GM18951 (cell line): ENCODE measurements around the gene PLCH2.

Source experiments
- POLR2A ChIP-seq: IDR thresholded peaks from 4 replicates; pipeline ENCODE4 v1.6.1; 2011; ENCODE audit warnings: mild to moderate bottlenecking; ENCODE audit not compliant: insufficient read length, insufficient read depth; ENCODE audit errors: extremely low read depth
- in situ Hi-C: fragments of 300-500 bp; cut with MboI; formaldehyde crosslinking; loops from one replicate; pipeline ENCODE4 v1.12.0; 2022; ENCODE audit warnings: low sequenced_read_pairs, mixed read lengths, inconsistent platforms; ENCODE audit not compliant: unreplicated experiment

PLCH2 gene

DNA sequence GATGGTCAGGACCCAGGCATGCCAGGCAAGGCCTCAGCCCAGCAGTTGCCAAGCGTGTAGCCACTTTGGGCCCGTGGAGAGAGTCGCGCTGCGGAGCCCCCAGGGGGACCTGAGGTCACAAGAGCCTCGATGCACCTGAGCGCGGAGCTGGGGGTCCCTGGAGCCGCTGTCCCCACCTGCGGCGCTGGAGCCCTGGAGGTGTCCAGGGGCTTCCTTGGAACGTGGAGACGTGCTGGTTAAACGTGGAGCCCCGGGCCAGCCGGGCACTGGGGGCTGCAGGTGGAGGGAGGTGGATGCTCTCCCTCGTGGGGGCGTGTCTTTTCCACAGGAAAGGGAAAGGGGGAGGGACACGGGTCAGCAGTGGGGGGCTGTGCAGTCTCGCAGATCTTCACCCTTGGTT is 3.1 kb downstream of the PLCH2 start:
- no peak for TF ChIP-seq POLR2A
- in situ Hi-C loops: no loop called here

DNA sequence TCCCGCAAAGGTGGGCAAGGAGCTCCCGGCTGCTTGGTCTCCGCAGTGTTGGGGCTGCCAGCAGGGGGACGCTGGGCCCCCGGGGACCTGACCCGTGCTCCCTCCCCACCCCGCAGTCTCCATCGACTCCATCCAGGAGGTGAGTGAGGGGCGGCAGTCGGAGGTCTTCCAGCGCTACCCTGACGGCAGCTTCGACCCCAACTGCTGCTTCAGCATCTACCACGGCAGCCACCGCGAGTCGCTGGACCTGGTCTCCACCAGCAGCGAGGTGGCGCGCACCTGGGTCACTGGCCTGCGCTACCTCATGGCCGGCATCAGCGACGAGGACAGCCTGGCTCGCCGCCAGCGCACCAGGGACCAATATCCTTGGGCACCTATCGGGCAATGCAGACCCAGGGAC is 3.5 kb downstream of the PLCH2 start:
- no peak for TF ChIP-seq POLR2A
- in situ Hi-C loops: no loop called here

DNA sequence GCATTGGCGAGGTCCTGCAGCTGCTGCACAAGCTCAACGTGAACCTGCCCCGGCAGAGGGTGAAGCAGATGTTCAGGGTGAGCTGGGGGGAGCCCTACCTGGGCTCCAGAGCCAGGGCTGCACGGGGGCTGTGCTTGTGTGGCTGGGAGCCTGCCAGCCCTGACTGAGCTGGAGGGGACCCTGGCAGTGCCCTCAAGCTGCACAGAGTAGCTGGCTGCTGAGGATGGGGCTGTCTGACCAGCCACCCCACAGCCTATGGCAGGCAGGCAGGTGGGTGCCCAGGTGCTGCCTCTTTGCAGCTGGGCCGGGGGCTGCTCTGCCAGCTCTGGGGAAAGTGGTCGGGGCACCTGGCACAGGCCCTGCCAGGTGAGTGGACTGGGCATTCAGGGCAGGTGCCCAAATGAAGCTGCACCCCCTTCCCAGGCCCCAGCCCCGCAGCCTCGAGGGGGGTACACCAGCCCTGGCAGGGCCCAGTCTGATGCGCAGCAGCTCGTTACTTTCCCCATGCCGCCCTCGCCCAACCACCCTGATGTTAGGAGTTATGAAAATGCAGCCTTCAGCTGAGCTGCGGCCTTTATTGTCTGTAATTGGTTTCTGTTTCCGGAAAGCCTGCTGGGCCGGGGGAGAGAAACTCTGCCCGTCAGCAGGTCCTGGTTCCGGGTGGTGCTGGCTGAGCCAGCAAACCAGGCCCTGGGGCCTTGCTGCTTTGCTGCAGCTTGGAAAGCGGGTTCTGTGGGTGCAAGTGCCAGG is 4.3 kb downstream of the PLCH2 start:
- in situ Hi-C loops: no loop called here
- TF ChIP-seq POLR2A: no peak

DNA sequence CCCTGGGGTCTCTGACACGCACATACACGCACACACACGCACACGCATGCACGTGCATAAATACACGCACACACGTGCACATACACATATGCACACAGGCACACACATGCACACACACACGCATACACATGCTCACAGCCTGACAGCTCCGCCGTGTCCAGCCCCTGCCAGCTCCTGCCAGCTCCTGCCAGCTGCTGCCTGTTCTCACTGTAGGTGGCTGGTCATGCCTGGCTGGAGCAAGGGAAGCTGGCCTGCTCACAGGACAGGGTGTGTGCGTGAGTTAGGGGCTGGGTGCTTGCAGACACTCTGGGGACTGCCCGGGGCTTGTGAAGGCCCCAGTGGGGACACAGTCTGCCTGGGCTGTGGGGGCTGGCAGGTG is 4.9 kb downstream of the PLCH2 start:
- TF ChIP-seq POLR2A: no peak
- in situ Hi-C loops: no loop called here

DNA sequence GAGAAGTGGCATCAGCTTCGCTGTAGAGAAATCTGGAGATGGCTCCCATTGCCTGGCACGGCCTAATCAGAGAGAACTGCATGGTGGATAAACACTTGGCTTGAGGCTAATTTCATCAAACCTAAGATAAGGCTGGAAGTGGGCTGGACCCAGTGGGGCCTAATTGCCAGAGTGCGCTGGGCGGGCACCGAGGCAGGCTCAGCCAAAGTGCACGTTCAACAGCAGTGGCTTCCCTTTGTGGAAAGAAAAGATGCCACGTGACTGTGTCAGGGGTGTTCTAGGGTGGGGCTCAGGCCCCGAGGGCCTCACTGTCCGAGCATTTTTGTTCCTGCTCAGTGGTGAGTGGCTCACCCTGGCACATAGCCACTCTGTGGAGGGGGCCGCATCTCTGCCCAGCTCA is 5.8 kb downstream of the PLCH2 start:
- no peak for TF ChIP-seq POLR2A
- in situ Hi-C loops: no loop called here

DNA sequence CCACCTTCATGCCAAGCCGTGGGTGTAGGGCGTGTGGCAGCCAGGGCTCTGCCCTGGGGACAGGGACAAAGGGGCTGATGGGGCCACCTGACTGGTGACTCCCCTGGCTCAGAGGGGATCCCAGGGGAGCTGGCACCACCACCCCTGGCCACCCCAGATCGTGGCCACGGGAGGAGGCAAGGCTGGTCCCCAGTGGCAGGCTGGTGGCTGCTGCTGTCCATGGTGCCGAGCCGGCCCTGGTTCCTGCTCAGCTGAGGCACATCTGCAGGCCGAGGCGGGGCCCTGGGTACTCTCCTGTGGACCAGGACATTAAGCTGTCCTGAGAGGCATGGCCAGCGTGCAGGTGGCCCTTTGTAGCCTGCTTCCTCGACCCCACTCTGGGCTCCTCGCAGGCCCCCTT is 6.5 kb downstream of the PLCH2 start:
- in situ Hi-C loops: no loop called here
- TF ChIP-seq POLR2A: no peak

DNA sequence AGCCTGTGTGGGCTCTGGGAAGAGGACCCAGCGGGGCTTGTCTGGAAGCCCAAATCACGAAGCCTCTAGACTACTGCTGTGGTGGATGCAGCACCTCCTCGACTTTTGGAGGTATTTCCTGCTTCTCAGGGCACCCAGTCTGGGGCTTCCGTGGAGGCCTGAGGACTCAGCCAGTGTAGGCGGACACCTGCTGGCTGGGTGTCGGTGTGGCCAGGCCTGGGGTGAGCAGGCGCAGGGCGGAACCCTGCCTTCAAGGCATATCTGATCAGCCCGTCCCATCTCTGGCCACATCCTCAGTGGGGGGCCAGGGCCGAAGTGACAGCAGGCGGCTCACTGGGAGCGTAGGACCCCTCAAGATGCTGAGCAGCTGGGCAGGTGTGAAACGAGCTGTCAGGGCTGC is 6.9 kb downstream of the PLCH2 start:
- TF ChIP-seq POLR2A: no peak
- in situ Hi-C loops: no loop called here

DNA sequence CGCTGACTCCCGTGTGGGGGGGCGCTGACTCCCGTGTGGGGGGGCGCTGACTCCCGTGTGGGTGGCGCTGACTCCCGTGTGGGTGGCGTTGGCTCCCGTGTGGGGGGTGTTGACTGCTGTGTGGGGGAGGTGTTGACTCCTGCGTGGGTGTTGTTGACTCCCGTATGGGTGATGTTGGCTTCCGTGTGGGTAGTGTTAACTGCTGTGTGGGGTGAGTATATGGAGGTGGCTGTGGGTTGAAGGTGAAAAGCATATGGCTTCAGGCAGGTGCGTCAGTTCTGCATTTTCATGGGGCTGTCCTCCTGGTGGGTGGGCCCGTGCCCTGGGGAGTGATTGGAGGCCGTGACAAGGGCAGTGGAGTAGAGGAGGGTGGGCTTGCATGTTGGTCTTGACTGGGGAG is 7.9 kb downstream of the PLCH2 start:
- in situ Hi-C loops: no loop called here
- no peak for TF ChIP-seq POLR2A

DNA sequence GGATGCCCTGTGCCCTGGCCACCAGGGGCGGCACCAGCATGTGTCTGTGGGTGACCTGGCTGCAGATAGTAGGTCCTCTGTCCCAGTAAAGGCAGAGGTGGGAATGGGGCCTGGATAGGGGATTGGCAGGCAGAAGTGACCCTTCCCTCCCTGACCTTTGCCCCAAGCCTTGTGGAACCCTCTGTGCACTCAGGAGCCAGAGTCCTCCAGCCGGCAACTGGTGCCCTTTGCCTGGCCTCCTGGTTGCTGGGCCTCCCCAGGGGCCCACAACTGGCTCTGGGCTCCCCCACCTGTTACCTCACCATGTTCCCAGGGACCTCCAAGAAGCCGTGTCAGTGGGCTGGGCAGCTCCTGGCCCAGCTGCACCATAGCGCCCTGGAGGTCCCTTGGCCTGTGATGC is 10.0 kb downstream of the PLCH2 start:
- TF ChIP-seq POLR2A: no peak
- in situ Hi-C loops: no loop called here

DNA sequence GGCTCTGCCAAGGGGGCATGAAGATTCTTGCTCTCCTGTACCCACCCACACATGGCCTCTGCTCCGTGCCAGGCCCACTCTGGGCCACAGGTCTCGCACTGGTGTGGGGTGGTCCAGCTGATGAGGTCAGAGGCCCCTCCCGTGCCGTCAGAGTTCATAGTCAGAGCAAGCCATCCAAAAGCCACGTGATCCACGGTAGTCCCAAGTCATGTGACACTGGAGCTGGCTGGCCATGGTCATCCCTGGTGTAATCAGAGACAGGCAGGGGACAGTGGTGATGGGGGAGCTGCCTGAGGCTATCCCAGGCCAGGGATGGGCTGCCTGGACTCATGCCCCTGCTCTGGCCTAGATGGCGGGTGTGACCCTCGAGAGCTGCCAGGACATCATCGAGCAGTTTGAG is 10.5 kb downstream of the PLCH2 start:
- TF ChIP-seq POLR2A: no peak
- in situ Hi-C loops: no loop called here

DNA sequence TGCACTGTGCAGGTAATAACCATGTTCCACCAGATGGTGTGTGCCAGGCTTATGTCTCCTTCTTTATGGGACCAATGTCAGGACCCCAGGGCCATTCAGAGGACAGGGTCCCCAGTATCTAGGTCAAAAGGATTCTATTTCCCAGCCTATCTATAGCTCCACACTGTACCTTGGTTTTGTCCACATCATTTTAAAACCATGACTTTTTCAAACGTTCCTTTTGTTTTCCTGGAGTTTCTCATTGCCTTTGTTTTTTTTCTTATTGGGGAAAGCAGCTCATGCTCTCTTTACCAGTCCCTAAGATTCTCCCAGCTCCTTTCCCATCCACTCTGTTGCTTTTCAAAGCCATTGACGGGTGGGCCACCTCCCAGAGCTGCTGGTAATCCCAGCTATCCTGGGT is 12.6 kb downstream of the PLCH2 start:
- no peak for TF ChIP-seq POLR2A
- in situ Hi-C loops: no loop called here

DNA sequence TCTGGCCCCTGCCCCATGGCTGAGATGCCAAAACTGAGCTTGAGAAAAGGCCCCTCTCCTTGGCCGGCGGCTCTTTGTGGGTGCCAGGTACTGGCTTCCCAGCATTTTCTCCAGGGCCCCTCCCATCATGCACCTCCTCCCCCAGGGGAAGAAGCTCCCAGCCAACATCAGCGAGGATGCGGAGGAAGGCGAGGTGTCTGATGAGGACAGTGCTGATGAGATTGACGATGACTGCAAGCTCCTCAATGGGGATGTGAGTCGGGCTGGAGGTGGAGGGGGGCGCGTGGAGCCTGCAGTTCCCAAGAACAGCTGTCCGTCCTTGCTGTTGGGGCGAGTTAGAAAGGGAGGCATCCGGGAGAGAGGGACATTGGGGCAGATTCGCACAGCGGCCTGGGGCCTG is 13.5 kb downstream of the PLCH2 start:
- TF ChIP-seq POLR2A: no peak
- in situ Hi-C loops: no loop called here

DNA sequence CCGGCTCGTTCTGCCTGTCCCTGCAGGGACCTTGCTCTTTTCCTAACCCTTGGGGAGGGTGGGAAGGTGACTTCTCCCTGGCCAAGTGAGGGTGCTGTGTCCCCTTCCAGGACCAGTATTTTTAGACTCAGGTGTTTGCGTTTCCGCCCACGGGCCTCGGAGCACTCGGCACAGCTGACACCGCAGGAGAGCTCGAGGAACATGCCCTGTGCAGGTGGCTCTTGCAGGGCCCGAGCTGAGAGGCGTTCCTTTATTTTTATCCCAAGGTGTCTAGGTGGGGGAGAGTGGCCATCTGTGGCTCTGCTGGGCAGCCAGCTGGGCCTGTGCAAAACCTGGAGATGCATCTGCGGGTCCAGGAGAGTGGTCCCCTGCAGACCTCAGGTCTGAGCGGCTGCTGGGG is 16.0 kb downstream of the PLCH2 start:
- in situ Hi-C loops: no loop called here
- no peak for TF ChIP-seq POLR2A

DNA sequence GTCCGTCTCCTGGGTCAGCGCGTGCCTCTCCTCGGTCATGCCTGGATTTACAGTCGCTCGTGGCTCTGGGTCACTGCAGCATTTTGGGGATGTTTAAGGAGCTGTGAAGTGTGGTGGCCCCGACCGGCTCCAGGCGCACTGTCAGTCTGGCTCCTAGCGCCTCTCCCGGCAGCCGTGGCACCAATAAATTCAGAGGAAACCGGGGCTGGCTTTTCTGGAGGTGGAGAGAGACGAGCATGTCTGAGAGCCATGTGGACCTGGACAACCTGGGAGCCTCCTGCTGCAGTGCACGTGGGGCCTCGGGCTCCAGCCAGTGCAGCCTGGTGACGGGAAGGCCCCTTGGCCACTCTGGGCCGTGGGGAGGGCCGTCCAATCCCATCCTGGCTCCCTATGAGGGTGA is 17.1 kb downstream of the PLCH2 start:
- no peak for TF ChIP-seq POLR2A
- in situ Hi-C loops: no loop called here
